GM23338 (cell line): Measurements from ENCODE around the gene MEGF8. TPM values are rescaled to one million over a fixed set of nuclear protein-coding genes. Genes with fewer than 3 reads are reported as not detected.

ENCODE experiments used
- ATAC-seq: fragments of 200-7000 bp; cut with Tn5 transposase; 3 replicates; pipeline ENCODE4 v1.9.1; 2020
- DNase-seq: peaks from one replicate; pipeline ENCODE4 v3.0.0-alpha.2; 2015; ENCODE audit warnings: low spot score
- H2AFZ ChIP-seq: fragments of 200-600 bp; sonication (generic); 2 replicates; pipeline ENCODE4 v1.8.0; 2016; ENCODE audit warnings: antibody characterized with exemption, mild to moderate bottlenecking, moderate library complexity
- H3F3A ChIP-seq: fragments of 200-600 bp; sonication (generic); replicated peaks from 2 replicates; pipeline ENCODE4 v1.8.0; 2017; ENCODE audit warnings: antibody characterized with exemption, mixed run types, low read depth
- H3K27ac ChIP-seq: fragments of 200-600 bp; sonication (generic); 2 replicates; pipeline ENCODE4 v1.6.1; 2016; ENCODE audit warnings: low read depth
- H3K27me3 ChIP-seq: fragments of 200-600 bp; sonication (generic); 2 replicates; pipeline ENCODE4 v1.8.0; 2016; ENCODE audit warnings: mild to moderate bottlenecking, mixed run types, moderate library complexity; ENCODE audit not compliant: insufficient read depth
- H3K36me3 ChIP-seq: fragments of 200-600 bp; sonication (generic); 2 replicates; pipeline ENCODE4 v1.8.0; 2016; ENCODE audit warnings: mild to moderate bottlenecking; ENCODE audit not compliant: insufficient read depth
- H3K4me1 ChIP-seq: fragments of 200-600 bp; sonication (generic); 2 replicates; pipeline ENCODE4 v1.8.0; 2016; ENCODE audit warnings: mild to moderate bottlenecking, moderate library complexity; ENCODE audit not compliant: insufficient read depth
- H3K4me2 ChIP-seq: fragments of 200-600 bp; sonication (generic); 2 replicates; pipeline ENCODE4 v1.7.1; 2017; ENCODE audit warnings: mixed run types
- H3K4me3 ChIP-seq: fragments of 200-600 bp; sonication (generic); 2 replicates; pipeline ENCODE4 v1.6.1; 2016; ENCODE audit warnings: mixed run types
- H3K79me2 ChIP-seq: fragments of 200-600 bp; sonication (generic); replicated peaks from 2 replicates; pipeline ENCODE4 v1.8.0; 2017; ENCODE audit warnings: mild to moderate bottlenecking; ENCODE audit not compliant: insufficient read depth
- H3K9me2 ChIP-seq: fragments of 200-600 bp; sonication (generic); 2 replicates; pipeline ENCODE4 v1.8.0; 2017; ENCODE audit not compliant: insufficient read depth
- H4K20me1 ChIP-seq: fragments of 200-600 bp; sonication (generic); replicated peaks from 2 replicates; pipeline ENCODE4 v1.8.0; 2017; ENCODE audit warnings: mild to moderate bottlenecking; ENCODE audit not compliant: insufficient read depth
- H3K27ac Mint-ChIP-seq: 2 replicates; pipeline ENCODE4 v1.8.0; 2020; ENCODE audit warnings: inconsistent platforms, mild to moderate bottlenecking, moderate library complexity, mixed read lengths
- H3K27me3 Mint-ChIP-seq: 3 replicates; pipeline ENCODE4 v1.8.0; 2022; ENCODE audit warnings: low read depth, mild to moderate bottlenecking, moderate library complexity, mixed read lengths, inconsistent platforms; ENCODE audit not compliant: insufficient read depth, poor library complexity
- H3K36me3 Mint-ChIP-seq: 3 replicates; pipeline ENCODE4 v1.8.0; 2021; ENCODE audit warnings: low read depth, mild to moderate bottlenecking, inconsistent platforms, moderate library complexity, mixed read lengths
- H3K4me1 Mint-ChIP-seq: 3 replicates; pipeline ENCODE4 v1.8.0; 2020; ENCODE audit warnings: mild to moderate bottlenecking, inconsistent platforms, mixed read lengths
- H3K4me3 Mint-ChIP-seq: 3 replicates; pipeline ENCODE4 v1.8.0; 2021; ENCODE audit warnings: moderate library complexity, mild to moderate bottlenecking, inconsistent platforms, mixed read lengths
- H3K9me3 Mint-ChIP-seq: 3 replicates; pipeline ENCODE4 v1.8.0; 2020; ENCODE audit warnings: moderate library complexity, mild to moderate bottlenecking, inconsistent platforms, mixed read lengths
- CREB1 ChIP-seq: fragments of 250-450 bp; sonication (Bioruptor Pico); IDR thresholded peaks from 2 replicates; pipeline ENCODE4 v1.5.0; 2020; ENCODE audit warnings: low read depth, mild to moderate bottlenecking, moderate library complexity
- CTCF ChIP-seq, 2 experiments: fragments of 200-600 bp in 1 of 2; sonication (generic) in 1 of 2; conservative IDR thresholded peaks; 2 replicates each; pipeline versions ENCODE4 v1.5.1 to v1.6.1; 2016 to 2017; ENCODE audit warnings: antibody characterized with exemption in 2 of 2, low read depth in 2 of 2, mild to moderate bottlenecking in 2 of 2, moderate library complexity in 1 of 2
- EZH2 ChIP-seq: fragments of 200-600 bp; sonication (generic); IDR thresholded peaks from one replicate; pipeline ENCODE4 v1.8.0; 2017; ENCODE audit warnings: antibody characterized with exemption, mild to moderate bottlenecking, low read depth; ENCODE audit not compliant: unreplicated experiment
- EZH2phosphoT487 ChIP-seq: fragments of 200-600 bp; sonication (generic); IDR thresholded peaks from one replicate; pipeline ENCODE4 v1.8.1; 2018; ENCODE audit warnings: antibody characterized with exemption; ENCODE audit not compliant: unreplicated experiment
- JUNB ChIP-seq: IDR thresholded peaks from one replicate; pipeline ENCODE4 v1.6.1; 2016; ENCODE audit warnings: antibody characterized with exemption; ENCODE audit not compliant: unreplicated experiment
- NANOG ChIP-seq: IDR thresholded peaks from 2 replicates; pipeline ENCODE4 v1.6.1; 2016; ENCODE audit warnings: antibody characterized with exemption, borderline replicate concordance
- POLR2AphosphoS5 ChIP-seq: IDR thresholded peaks from 2 replicates; pipeline ENCODE4 v1.6.1; 2016; ENCODE audit warnings: antibody characterized with exemption, low read depth
- STAT1 ChIP-seq: IDR thresholded peaks from one replicate; pipeline ENCODE4 v1.6.1; 2016; ENCODE audit warnings: antibody characterized with exemption; ENCODE audit not compliant: unreplicated experiment
- ZNF114 ChIP-seq: fragments of 250-450 bp; sonication (Bioruptor Pico); IDR thresholded peaks from 2 replicates; pipeline ENCODE4 v1.5.0; 2020; ENCODE audit warnings: mild to moderate bottlenecking, moderate library complexity
- ZNF331 ChIP-seq: fragments of 250-450 bp; sonication (Bioruptor Pico); IDR thresholded peaks from 2 replicates; pipeline ENCODE4 v1.5.0; 2020; ENCODE audit warnings: low read depth, mild to moderate bottlenecking, moderate library complexity
- polyA plus RNA-seq: library from polyadenylated mRNA; unstranded; fragments of >200 nt; fragmentation: Nextera tagmentation; extraction: Ambion mirVana; gene quantifications from 2 replicates; pipeline ENCODE4 v1.2.1, GENCODE V29; 2016
- total RNA-seq: library from RNA; depleted of rRNA; stranded (reverse); fragments of >200 nt; shearing (Covaris generic); gene quantifications from 2 replicates; pipeline ENCODE4 v1.2.3, GENCODE V29; 2014
- TF ChIP-seq, protein P1 (sequence below): IDR thresholded peaks from one replicate; pipeline ENCODE4 v1.6.1; 2018; ENCODE audit warnings: antibody characterized with exemption; ENCODE audit not compliant: unreplicated experiment
- TF ChIP-seq, protein P2 (sequence below): IDR thresholded peaks from 2 replicates; pipeline ENCODE4 v1.6.1; 2016; ENCODE audit warnings: antibody characterized with exemption
- TF ChIP-seq, protein P3 (sequence below): fragments of 250-450 bp; sonication (Bioruptor Pico); IDR thresholded peaks from 2 replicates; pipeline ENCODE4 v1.5.0; 2020; ENCODE audit warnings: mild to moderate bottlenecking, moderate library complexity

The MEGF8 gene
- total and polyA plus RNA-seq, 2 experiments from 2014 or later, result 6.2 to 40.5 TPM

DNA sequence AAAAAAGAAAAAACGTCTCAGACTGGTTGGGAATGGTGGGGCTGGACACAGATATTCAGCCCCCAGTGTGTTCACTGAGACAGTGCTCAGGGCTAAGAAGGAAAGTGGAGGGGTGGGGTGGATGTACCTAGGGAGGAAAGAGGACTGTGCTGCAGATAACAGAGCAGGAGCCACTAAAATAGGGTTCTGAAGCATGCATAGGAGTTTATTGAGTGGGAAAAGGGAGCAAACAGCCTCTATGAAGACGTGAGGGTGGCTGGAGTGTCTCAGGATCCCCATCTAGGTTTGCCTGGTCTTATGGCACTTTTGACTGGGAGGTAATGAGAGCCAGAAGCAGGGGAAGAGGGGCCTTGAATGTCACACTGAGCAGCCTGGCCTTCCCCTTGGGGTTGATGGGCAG is 3.4 kb downstream of the MEGF8 start:
- no peak for DNase-seq
- Histone ChIP-seq H3K79me2 (peaks cover 26% of the 10 kb centered on the region), H3K9me2 (no peaks in the 10 kb centered on the region), H3F3A (no peaks in the 10 kb centered on the region; the same call in 1 of the 2 replicates), H2AFZ (no peak overlapping the region), H3K4me1 (peaks cover 6% of the 10 kb centered on the region; the same call in 1 of the 2 replicates), H3K27ac (no peak overlapping the region), H4K20me1 (peaks cover 6% of the 10 kb centered on the region), H3K36me3 (no peaks in the 10 kb centered on the region), H3K4me2 (no peak overlapping the region), H3K4me3 (no peak overlapping the region), H3K27me3 (0 out of 2 replicates have a peak, but pooled peaks cover 3% of the 10 kb centered on the region)
- Mint-ChIP-seq H3K4me3 (no peak overlapping the region), H3K27ac (no peak overlapping the region), H3K27me3 (peaks cover 12% of the 10 kb centered on the region), H3K36me3 (no peaks in the 10 kb centered on the region), H3K9me3 (no peaks in the 10 kb centered on the region), H3K4me1 (peaks cover 31% of the 10 kb centered on the region)
- TF ChIP-seq, protein P1, sequence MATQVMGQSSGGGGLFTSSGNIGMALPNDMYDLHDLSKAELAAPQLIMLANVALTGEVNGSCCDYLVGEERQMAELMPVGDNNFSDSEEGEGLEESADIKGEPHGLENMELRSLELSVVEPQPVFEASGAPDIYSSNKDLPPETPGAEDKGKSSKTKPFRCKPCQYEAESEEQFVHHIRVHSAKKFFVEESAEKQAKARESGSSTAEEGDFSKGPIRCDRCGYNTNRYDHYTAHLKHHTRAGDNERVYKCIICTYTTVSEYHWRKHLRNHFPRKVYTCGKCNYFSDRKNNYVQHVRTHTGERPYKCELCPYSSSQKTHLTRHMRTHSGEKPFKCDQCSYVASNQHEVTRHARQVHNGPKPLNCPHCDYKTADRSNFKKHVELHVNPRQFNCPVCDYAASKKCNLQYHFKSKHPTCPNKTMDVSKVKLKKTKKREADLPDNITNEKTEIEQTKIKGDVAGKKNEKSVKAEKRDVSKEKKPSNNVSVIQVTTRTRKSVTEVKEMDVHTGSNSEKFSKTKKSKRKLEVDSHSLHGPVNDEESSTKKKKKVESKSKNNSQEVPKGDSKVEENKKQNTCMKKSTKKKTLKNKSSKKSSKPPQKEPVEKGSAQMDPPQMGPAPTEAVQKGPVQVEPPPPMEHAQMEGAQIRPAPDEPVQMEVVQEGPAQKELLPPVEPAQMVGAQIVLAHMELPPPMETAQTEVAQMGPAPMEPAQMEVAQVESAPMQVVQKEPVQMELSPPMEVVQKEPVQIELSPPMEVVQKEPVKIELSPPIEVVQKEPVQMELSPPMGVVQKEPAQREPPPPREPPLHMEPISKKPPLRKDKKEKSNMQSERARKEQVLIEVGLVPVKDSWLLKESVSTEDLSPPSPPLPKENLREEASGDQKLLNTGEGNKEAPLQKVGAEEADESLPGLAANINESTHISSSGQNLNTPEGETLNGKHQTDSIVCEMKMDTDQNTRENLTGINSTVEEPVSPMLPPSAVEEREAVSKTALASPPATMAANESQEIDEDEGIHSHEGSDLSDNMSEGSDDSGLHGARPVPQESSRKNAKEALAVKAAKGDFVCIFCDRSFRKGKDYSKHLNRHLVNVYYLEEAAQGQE, result no peak
- no peak for TF ChIP-seq POLR2AphosphoS5
- TF ChIP-seq NANOG, result no peak
- TF ChIP-seq ZNF114 (CRISPR knock-in tag), result no peak
- TF ChIP-seq EZH2phosphoT487, result no peak
- TF ChIP-seq STAT1, result no peak
- no peak for TF ChIP-seq JUNB
- TF ChIP-seq CTCF (conservative IDR thresholded peaks at IDR 0.05; ENCODE audit: low read depth in 2 of 2), result no peak
- TF ChIP-seq, protein P2, sequence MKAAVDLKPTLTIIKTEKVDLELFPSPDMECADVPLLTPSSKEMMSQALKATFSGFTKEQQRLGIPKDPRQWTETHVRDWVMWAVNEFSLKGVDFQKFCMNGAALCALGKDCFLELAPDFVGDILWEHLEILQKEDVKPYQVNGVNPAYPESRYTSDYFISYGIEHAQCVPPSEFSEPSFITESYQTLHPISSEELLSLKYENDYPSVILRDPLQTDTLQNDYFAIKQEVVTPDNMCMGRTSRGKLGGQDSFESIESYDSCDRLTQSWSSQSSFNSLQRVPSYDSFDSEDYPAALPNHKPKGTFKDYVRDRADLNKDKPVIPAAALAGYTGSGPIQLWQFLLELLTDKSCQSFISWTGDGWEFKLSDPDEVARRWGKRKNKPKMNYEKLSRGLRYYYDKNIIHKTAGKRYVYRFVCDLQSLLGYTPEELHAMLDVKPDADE, result no peak
- no peak for TF ChIP-seq EZH2
- no peak for TF ChIP-seq ZNF331 (CRISPR knock-in tag)
- TF ChIP-seq, protein P3, sequence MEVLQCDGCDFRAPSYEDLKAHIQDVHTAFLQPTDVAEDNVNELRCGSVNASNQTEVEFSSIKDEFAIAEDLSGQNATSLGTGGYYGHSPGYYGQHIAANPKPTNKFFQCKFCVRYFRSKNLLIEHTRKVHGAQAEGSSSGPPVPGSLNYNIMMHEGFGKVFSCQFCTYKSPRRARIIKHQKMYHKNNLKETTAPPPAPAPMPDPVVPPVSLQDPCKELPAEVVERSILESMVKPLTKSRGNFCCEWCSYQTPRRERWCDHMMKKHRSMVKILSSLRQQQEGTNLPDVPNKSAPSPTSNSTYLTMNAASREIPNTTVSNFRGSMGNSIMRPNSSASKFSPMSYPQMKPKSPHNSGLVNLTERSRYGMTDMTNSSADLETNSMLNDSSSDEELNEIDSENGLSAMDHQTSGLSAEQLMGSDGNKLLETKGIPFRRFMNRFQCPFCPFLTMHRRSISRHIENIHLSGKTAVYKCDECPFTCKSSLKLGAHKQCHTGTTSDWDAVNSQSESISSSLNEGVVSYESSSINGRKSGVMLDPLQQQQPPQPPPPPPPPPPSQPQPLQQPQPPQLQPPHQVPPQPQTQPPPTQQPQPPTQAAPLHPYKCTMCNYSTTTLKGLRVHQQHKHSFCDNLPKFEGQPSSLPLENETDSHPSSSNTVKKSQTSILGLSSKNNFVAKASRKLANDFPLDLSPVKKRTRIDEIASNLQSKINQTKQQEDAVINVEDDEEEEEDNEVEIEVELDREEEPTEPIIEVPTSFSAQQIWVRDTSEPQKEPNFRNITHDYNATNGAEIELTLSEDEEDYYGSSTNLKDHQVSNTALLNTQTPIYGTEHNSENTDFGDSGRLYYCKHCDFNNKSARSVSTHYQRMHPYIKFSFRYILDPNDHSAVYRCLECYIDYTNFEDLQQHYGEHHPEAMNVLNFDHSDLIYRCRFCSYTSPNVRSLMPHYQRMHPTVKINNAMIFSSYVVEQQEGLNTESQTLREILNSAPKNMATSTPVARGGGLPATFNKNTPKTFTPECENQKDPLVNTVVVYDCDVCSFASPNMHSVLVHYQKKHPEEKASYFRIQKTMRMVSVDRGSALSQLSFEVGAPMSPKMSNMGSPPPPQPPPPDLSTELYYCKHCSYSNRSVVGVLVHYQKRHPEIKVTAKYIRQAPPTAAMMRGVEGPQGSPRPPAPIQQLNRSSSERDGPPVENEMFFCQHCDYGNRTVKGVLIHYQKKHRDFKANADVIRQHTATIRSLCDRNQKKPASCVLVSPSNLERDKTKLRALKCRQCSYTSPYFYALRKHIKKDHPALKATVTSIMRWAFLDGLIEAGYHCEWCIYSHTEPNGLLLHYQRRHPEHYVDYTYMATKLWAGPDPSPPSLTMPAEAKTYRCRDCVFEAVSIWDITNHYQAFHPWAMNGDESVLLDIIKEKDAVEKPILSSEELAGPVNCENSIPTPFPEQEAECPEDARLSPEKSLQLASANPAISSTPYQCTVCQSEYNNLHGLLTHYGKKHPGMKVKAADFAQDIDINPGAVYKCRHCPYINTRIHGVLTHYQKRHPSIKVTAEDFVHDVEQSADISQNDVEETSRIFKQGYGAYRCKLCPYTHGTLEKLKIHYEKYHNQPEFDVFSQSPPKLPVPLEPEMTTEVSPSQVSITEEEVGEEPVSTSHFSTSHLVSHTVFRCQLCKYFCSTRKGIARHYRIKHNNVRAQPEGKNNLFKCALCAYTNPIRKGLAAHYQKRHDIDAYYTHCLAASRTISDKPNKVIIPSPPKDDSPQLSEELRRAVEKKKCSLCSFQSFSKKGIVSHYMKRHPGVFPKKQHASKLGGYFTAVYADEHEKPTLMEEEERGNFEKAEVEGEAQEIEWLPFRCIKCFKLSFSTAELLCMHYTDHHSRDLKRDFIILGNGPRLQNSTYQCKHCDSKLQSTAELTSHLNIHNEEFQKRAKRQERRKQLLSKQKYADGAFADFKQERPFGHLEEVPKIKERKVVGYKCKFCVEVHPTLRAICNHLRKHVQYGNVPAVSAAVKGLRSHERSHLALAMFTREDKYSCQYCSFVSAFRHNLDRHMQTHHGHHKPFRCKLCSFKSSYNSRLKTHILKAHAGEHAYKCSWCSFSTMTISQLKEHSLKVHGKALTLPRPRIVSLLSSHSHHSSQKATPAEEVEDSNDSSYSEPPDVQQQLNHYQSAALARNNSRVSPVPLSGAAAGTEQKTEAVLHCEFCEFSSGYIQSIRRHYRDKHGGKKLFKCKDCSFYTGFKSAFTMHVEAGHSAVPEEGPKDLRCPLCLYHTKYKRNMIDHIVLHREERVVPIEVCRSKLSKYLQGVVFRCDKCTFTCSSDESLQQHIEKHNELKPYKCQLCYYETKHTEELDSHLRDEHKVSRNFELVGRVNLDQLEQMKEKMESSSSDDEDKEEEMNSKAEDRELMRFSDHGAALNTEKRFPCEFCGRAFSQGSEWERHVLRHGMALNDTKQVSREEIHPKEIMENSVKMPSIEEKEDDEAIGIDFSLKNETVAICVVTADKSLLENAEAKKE, result no peak
- no peak for TF ChIP-seq CREB1
- ATAC-seq, result no peak
